Endometrial microvascular endothelial cells (primary cell): ENCODE results near the gene CTAG2. TPM values are rescaled to one million over a fixed set of nuclear protein-coding genes. Genes with fewer than 3 reads are reported as not detected.
"Not testable (repeated sequence)": the region's sequence is repeated elsewhere in the genome, so short reads cannot be mapped to it uniquely, and the experiment has no call there.

ENCODE experiments used
- in situ Hi-C: cut with HindIII; loops from 2 replicates; pipeline ENCODE4 v1.10.0; 2017; ENCODE audit warnings: low sequenced_read_pairs, low pct_unique_long_range_greater_than_20kb; ENCODE audit errors: inconsistent ontology term
- total RNA-seq: library from RNA; depleted of rRNA; stranded (reverse); fragments of >200 nt; gene quantifications from one replicate; pipeline ENCODE4 v1.2.3, GENCODE V29; 2015; ENCODE audit errors: inconsistent ontology term

CTAG2 gene
- total RNA-seq, 1 donor from 2014 or later: not detected

- in situ Hi-C loops: no loop called here
These were observed 3.2 kb downstream of the CTAG2 start for GRCh38 chrX:154650221-154650510.

DNA sequence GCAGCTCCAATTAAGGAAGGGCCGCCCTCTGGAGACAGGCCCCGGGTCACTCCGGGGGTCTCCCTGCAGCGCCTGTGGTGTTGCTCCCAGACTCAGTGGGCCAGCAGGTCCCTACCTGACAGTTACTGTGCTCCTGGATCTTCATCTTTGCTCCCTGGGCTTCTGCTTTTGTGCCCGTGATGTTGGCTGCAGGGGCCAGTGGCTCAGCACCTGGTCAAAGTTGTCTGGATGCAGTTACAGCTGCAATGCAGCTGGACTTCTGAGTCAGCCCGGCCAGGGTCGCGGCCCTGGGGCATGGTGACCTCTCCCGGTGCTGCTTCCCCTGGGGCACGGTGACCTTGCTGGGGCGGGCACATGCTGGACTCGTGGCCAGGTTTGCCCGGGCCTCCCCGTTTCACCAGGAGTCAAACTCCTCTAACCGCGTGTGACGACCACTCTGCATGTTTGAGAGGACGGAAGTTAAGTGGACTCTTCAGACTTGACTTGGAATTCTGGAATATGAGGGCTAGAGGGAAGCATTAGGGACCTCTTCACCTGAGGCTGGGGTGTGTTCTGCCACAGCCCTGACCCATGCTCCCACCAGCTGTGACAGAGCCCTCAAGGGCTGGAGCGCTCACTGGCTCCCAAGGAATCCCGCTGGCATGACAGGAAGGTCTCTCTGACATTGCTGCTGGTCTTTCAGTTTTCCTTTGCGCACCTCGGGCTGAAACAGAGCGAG is 3.7 kb downstream of the CTAG2 start:
- in situ Hi-C loops: no loop called here

GRCh38 chrX:154648931-154649330 is 4.4 kb downstream of the CTAG2 start:
- in situ Hi-C loops: no loop called here

DNA sequence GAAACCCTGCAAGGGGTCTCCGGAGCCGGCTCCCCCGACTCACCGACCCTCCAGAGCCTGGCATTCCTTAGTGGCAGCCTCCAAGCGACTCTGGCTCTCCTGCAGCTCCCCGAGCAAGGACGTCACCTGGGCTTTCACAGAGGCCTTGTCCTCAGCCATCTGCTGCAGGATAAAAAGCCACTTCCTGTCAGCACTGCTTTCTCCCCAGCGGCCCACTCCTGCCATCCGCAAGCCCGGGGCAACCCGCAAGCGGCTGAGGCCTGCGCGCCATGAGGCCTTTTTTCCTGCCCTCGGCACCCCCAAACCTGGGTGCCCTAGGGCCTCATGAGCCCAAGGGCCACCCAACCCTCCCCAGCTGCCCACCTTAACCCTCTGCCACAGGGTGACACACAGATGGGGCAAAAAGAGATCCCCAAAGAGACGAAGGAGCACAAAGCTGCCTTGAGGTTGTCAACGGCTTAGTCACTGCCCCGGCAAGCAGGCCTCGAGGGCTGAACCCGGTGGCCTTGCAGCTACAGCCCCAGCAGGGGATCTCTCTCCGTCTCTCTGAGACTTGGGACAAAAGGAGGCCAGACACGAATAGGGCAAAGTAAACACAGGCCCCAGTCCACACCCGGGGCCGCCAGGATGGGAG is 7.5 kb downstream of the CTAG2 start:
- in situ Hi-C loops: not testable (repeated sequence)

DNA sequence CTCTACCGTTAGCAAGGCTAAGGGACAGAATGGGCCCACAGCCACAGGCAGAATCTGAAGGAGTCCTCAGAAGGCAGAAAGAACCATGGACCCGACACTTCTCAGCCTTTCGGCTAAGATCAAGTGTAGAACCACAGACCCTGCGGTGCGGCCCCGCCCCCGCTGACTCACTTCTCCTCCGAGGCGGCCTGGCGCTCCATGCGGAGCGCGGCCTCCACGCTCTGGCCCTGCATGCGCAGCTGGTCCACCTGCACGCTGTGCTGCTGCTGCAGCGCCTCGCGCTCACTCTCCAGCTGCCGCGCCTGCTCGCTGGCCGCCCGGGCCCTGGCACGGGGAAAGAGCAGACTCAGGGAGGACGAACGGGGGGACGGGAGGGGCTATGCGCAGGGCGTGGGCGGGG is 9.7 kb downstream of the CTAG2 start:
- in situ Hi-C loops: not testable (repeated sequence)

DNA sequence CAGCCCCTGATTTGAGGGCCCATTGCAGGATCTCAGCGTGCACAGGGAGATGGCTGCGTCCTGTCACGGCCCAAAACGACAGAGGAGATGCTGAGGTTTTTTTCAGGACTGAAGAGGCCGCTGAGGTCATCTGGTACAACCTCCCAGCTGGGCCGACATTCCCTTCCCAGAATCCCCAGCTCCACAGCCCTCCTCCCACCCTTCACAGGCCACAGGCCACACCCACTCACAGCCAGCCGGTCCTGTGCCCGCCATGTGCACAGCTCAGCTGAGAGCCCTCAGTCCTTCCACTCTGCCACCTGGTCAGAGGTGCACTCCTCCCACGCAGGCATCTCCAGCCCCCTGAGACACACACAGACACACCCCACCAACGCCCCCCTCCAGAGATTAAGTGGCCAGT is 11.6 kb downstream of the CTAG2 start:
- in situ Hi-C loops: not testable (repeated sequence)

GRCh38 chrX:154633661-154634060 is 19.7 kb downstream of the CTAG2 start:
- in situ Hi-C loops: not testable (repeated sequence)

GRCh38 chrX:154630949-154631348 is 22.4 kb downstream of the CTAG2 start:
- in situ Hi-C loops: not testable (repeated sequence)

- in situ Hi-C loops: not testable (repeated sequence)
These were observed 24.4 kb downstream of the CTAG2 start for GRCh38 chrX:154628960-154629359.

DNA sequence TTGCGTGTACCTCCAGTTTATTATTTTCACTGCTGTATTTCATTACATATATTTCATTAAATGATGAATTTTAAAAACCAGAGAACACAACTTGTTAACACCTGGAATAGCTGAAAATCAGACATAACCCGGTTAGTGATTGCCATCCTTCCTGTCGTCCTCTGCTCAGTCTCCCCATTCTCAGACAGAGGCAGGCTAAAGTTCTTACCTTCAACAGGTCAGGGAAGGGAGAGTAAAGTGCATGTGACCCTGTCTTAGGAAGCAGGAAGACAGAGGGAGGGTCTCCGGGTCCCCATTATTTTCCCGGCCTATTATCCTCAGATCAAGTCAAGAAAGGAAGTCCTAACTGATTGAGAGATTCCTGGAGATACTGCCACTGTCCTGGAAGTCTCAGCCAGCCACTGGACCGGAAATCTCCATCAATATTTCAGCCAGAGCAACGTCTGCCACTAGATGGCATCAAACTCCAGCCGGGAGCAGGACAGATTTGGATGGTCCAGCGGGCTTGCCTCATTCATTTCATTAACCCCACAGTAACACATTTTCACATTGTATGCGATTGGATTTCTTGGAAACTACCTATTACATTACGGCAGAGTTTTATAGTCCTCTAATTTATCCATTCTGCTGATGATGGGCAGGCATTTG is 32.5 kb downstream of the CTAG2 start:
- in situ Hi-C loops: not testable (repeated sequence)

DNA sequence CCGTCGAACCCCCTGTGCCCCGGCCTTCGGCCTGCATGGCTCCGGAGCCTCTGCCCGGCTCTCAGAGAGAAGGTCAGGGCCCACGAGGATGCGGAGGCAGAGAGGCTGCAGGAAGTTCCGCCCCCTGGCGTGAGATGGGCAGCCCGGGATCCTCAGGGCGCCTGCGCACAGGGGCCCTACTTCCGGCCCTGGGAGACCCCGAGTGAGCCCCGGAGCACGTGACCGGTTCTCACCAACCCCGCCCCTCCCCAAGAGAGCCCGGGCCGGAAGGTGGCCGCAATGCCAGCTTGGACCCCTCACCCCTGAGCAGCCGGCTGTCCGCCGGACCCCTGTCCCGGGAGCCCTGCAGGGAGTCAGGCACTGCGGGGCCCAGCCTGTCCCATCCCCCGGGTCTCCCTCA is 34.2 kb downstream of the CTAG2 start, which contains the start of gene CTAG1B:
TSS of gene CTAG1B (minus strand) at position 101 of the 400 bp plus-strand sequence. CDS start at position 37, 64 bp downstream.
- in situ Hi-C loops: not testable (repeated sequence)

DNA sequence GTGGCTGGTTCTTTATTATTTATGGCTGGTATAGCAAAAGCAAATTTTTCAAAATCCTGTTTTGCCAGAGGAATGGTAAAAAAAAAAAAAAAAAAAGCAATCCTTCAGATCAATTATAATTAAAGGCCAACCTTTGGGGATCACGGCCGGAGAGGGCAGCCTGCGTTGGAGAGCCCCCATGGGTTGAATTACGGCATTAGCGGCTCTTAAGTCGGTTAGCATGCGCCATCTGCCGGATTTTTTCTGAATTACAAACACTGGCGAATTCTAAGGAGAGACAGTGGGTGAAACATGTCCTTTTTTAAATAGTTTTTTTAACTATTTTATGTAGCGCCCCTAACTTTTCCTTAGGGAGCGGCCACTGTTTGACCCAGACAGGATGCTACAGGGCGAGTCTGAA is 39.8 kb downstream of the CTAG2 start:
- in situ Hi-C loops: not testable (repeated sequence)

- in situ Hi-C loops: not testable (repeated sequence)
These were observed 42.2 kb downstream of the CTAG2 start for GRCh38 chrX:154611146-154611545.

DNA sequence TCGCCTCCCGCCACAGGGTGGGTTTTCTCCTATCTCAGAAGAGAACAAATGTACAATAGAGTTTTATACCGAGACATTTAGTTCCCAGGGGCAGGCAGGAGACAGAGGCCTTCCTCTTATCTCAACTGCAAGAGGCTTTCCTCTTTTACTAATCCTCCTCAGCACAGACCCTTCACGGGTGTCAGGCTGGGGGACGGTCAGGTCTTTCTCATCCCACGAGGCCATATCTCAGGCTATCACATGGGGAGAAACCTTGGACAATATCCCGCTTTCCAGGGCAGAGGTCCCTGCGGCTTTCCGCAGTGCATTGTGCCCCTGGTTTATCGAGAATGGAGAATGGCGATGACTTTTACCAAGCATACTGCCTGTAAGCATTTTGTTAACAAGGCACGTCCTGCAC is 44.6 kb downstream of the CTAG2 start:
- in situ Hi-C loops: not testable (repeated sequence)

- in situ Hi-C loops: not testable (repeated sequence)
These were observed 45.4 kb downstream of the CTAG2 start for GRCh38 chrX:154607976-154608375.

- in situ Hi-C loops: no loop called here
These were observed 46.0 kb downstream of the CTAG2 start for GRCh38 chrX:154607370-154607769.

- in situ Hi-C loops: no loop called here
These were observed 47.8 kb downstream of the CTAG2 start for GRCh38 chrX:154605566-154605965.

DNA sequence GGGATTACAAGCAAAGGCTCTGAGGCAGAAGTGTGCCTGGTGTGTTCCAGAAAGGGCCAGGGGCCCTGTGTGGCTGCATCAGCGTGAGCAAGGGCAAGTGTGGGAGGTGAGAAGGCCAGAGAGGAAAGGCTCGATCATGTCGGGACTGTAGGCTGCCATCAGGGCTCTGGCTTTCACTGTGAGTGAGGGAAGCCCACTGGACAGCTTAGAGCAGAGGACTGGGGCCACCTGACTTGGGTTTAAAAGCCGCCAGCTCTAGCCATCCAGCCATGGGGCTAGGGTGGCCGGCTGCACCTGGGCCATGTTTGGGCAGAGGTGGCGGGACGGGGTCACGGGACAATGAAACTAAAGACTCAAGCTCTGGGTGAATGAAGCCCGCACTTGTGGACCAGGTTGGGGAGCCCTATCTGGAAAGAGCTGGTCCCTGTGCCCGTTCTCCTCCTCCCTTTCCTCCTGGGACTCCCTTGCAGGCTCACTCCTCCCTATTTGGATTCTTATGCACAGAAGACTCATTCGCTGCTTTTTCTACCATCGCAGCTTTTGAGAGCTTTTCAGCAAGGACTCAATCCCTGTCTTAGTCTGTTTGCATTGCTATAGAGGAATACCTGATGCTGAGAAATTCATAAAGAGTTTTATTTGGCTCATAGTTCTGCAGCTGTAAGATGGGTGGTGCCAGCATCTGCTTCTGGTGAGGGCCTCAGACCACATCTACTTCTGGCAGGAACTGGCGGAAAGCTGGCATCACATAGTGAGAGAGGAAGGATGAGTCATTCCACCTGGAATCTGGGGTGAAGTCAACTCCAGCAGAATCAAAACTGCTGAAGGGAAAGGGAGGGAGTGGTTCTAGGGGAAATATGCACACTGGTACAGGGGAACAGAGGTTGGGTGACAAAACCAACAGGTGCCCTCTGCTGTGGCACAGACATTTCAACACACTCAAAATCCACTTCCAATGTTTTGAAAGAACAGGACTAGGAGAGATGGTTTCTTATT is 49.6 kb downstream of the CTAG2 start:
- in situ Hi-C loops: no loop called here
